Endodermal cell (in vitro differentiated cells): ENCODE results near the gene COPS3. TPM values are rescaled to one million over a fixed set of nuclear protein-coding genes. Genes with fewer than 3 reads are reported as not detected.

Experiments used
- DNase-seq: peaks from one replicate; pipeline ENCODE4 v3.0.0-alpha.2; 2017
- H3K27ac ChIP-seq: 2 replicates; pipeline ENCODE4 v1.5.1; 2013; ENCODE audit warnings: mild to moderate bottlenecking, low read depth, low read length, moderate library complexity
- H3K27me3 ChIP-seq: 2 replicates; pipeline ENCODE4 v1.6.1; 2013; ENCODE audit warnings: mild to moderate bottlenecking, low read length, moderate library complexity; ENCODE audit not compliant: insufficient read depth, control insufficient read depth, poor library complexity, severe bottlenecking
- H3K36me3 ChIP-seq: 2 replicates; pipeline ENCODE4 v1.7.0; 2013; ENCODE audit warnings: mild to moderate bottlenecking, low read length, moderate library complexity; ENCODE audit not compliant: control insufficient read depth, insufficient read depth
- H3K4me1 ChIP-seq: one replicate; pipeline ENCODE4 v1.7.0; 2013; ENCODE audit warnings: low read length; ENCODE audit not compliant: control insufficient read depth, insufficient read depth
- H3K4me3 ChIP-seq: 2 replicates; pipeline ENCODE4 v1.5.1; 2013; ENCODE audit warnings: mild to moderate bottlenecking, low read length, moderate library complexity
- H3K9ac ChIP-seq: 2 replicates; pipeline ENCODE4 v1.6.1; 2013; ENCODE audit warnings: mild to moderate bottlenecking, low read length, moderate library complexity; ENCODE audit not compliant: poor library complexity, severe bottlenecking; ENCODE audit errors: extremely low read depth
- H3K9me3 ChIP-seq: 2 replicates; pipeline ENCODE4 v1.6.1; 2013; ENCODE audit warnings: mild to moderate bottlenecking, low read length, moderate library complexity; ENCODE audit not compliant: control insufficient read depth
- H3K27ac Mint-ChIP-seq: 2 replicates; pipeline ENCODE4 v1.8.0; 2020; ENCODE audit warnings: mixed read lengths
- H3K27me3 Mint-ChIP-seq: 2 replicates; pipeline ENCODE4 v1.8.0; 2021; ENCODE audit warnings: mild to moderate bottlenecking, mixed read lengths; ENCODE audit not compliant: insufficient read depth
- H3K36me3 Mint-ChIP-seq: 2 replicates; pipeline ENCODE4 v1.8.0; 2020; ENCODE audit warnings: low read depth, mixed read lengths
- H3K4me1 Mint-ChIP-seq: 2 replicates; pipeline ENCODE4 v1.8.0; 2020; ENCODE audit warnings: mixed read lengths
- H3K4me3 Mint-ChIP-seq: 2 replicates; pipeline ENCODE4 v1.8.0; 2020; ENCODE audit warnings: mild to moderate bottlenecking, moderate library complexity, mixed read lengths
- H3K9me3 Mint-ChIP-seq: 2 replicates; pipeline ENCODE4 v1.8.0; 2020; ENCODE audit warnings: mild to moderate bottlenecking, mixed read lengths
- WGBS, 2 experiments: methylation state at CpG; one replicate each; pipeline versions ENCODE4 v1.1.5 to v1.1.7; 2013; ENCODE audit warnings: missing lambda C conversion rate in 2 of 2, mixed read lengths in 1 of 2; ENCODE audit not compliant: insufficient coverage in 1 of 2, insufficient read length in 1 of 2; 5-methylcytosine and 5-hydroxymethylcytosine counted together
- total RNA-seq, 2 donors: library from RNA; stranded (reverse); fragmentation: NEBNext Ultra II Directional in 1 of 2; extraction: Animal tissue kit (Norgen Biotek cat#: 25700) in 1 of 2; gene quantifications; 2 replicates in 1 of 2; 3 replicates in 1 of 2; pipeline ENCODE4 v1.2.1, GENCODE V29; 2021
- TF ChIP-seq, protein P1 (sequence below): fragments of 200-600 bp; sonication (generic); conservative IDR thresholded peaks from 2 replicates; pipeline ENCODE4 v1.5.0; 2021; ENCODE audit warnings: antibody characterized with exemption, mild to moderate bottlenecking

Gene COPS3
- total RNA-seq, 2 donors from 2014 or later = 63.1 to 67.5 TPM

DNA sequence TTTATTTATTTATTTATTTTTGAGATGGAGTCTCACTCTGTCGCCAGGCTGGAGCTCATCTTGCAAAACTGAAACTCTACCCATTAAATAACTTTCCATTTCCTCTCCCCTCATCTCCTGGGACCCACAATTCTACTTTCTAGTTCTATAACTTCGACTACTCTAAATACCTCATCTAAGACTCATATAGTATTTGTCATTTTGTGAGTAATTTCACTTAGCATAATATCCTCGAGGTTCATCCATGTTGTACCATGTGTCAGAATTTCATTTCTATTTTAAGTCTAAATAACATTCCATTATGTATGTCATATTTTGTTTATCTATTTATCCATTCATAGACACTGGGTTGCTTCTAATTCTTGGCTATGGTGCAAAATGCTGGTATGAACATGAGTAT is 17.1 kb upstream of the COPS3 start:
- 72 to 100% methylated on average over 1 to 3 of the region's 3 CpGs for WGBS, 2 experiments
- no peak overlapping the region for H3K27ac ChIP-seq
- Mint-ChIP-seq H3K27ac (no peak overlapping the region), H3K4me1 (no peaks in the 10 kb centered on the region), H3K36me3 (no peaks in the 10 kb centered on the region), H3K4me3 (no peak overlapping the region), H3K9me3 (no peaks in the 10 kb centered on the region), H3K27me3 (no peaks in the 10 kb centered on the region)
- no peaks in the 10 kb centered on the region for H3K4me1 ChIP-seq
- H3K36me3 ChIP-seq = no peaks in the 10 kb centered on the region
- no peak overlapping the region for H3K9ac ChIP-seq
- TF ChIP-seq, protein P1, sequence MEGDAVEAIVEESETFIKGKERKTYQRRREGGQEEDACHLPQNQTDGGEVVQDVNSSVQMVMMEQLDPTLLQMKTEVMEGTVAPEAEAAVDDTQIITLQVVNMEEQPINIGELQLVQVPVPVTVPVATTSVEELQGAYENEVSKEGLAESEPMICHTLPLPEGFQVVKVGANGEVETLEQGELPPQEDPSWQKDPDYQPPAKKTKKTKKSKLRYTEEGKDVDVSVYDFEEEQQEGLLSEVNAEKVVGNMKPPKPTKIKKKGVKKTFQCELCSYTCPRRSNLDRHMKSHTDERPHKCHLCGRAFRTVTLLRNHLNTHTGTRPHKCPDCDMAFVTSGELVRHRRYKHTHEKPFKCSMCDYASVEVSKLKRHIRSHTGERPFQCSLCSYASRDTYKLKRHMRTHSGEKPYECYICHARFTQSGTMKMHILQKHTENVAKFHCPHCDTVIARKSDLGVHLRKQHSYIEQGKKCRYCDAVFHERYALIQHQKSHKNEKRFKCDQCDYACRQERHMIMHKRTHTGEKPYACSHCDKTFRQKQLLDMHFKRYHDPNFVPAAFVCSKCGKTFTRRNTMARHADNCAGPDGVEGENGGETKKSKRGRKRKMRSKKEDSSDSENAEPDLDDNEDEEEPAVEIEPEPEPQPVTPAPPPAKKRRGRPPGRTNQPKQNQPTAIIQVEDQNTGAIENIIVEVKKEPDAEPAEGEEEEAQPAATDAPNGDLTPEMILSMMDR = no peak
- H3K27me3 ChIP-seq = no peaks in the 10 kb centered on the region
- H3K4me3 ChIP-seq = no peak overlapping the region
- DNase-seq = no peak
- no peaks in the 10 kb centered on the region for H3K9me3 ChIP-seq

DNA sequence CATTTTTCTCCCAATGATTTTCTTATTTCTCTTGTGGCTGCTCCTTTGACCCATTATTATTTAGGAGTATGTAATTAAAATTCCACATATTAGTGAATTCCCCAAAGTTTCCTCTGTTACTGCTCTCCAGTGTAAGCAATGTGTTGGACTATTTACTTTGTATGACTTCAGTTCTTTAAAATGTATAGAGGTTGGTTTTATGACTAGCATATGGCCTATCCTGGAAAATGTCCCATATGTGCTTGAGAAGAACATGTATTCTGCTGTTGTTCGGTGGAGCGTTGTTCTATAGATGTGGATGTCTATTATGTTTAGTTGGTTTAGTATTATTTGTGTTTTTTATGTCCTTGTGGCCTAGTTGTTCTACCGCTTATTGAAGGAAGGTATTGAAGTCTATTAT is 16.2 kb upstream of the COPS3 start:
- no peaks in the 10 kb centered on the region for H3K9me3 ChIP-seq
- no peaks in the 10 kb centered on the region for H3K4me1 ChIP-seq
- H3K9ac ChIP-seq = no peak overlapping the region
- H3K27me3 ChIP-seq = no peaks in the 10 kb centered on the region
- Mint-ChIP-seq H3K4me3 (no peak overlapping the region), H3K36me3 (no peaks in the 10 kb centered on the region), H3K4me1 (no peaks in the 10 kb centered on the region), H3K9me3 (no peaks in the 10 kb centered on the region), H3K27me3 (no peaks in the 10 kb centered on the region), H3K27ac (no peak overlapping the region)
- DNase-seq = no peak
- H3K27ac ChIP-seq = no peak overlapping the region
- TF ChIP-seq, protein P1 = no peak
- H3K4me3 ChIP-seq = no peak overlapping the region
- 100% methylated on average over 2 of the region's 3 CpGs for WGBS, 2 experiments
- H3K36me3 ChIP-seq = no peaks in the 10 kb centered on the region

- H3K36me3 Mint-ChIP-seq = no peaks in the 10 kb centered on the region
- Histone ChIP-seq H3K36me3 (no peaks in the 10 kb centered on the region), H3K9ac (no peak overlapping the region), H3K4me1 (no peaks in the 10 kb centered on the region), H3K4me3 (no peak overlapping the region), H3K9me3 (no peaks in the 10 kb centered on the region), H3K27ac (no peak overlapping the region), H3K27me3 (no peaks in the 10 kb centered on the region)
- H3K27me3 Mint-ChIP-seq = peaks cover 1% of the 10 kb centered on the region
- H3K9me3 Mint-ChIP-seq = no peaks in the 10 kb centered on the region
- 81 to 96% methylated on average over 3 to 4 of the region's 4 CpGs for WGBS, 2 experiments
- no peak for DNase-seq
- TF ChIP-seq, protein P1 = no peak
- no peak overlapping the region for H3K27ac Mint-ChIP-seq
- H3K4me3 Mint-ChIP-seq = no peak overlapping the region
- no peaks in the 10 kb centered on the region for H3K4me1 Mint-ChIP-seq
Measured at GRCh38 chr17:17295141-17295540, 14.1 kb upstream of the COPS3 start.
